K562 (cell line): ENCODE results near the gene RASSF6. TPM values are rescaled to one million over a fixed set of nuclear protein-coding genes. Genes with fewer than 3 reads are reported as not detected.

Experiments used
- ATAC-seq: fragments of 200-7000 bp; cut with Tn5 transposase; 3 replicates; pipeline ENCODE4 v1.9.1; 2020; ENCODE audit warnings: moderate library complexity
- BruUV-seq: library from RNA; stranded (reverse); fragments of 400-500 nt; replicated peaks from 2 replicates; lab custom pipeline; 2021; lab: Mats Ljungman, UMichigan
- CTCF ChIA-PET: fragments of 300-600 bp; formaldehyde crosslinking; extraction: SDS; loops from one replicate; lab custom pipeline; 2021; ENCODE audit warnings: low intra/inter-chr PET ratio; lab: Yijun Ruan, JAX
- POLR2A ChIA-PET: fragments of 300-600, 350-650 bp; sonication (Branson Sonifier 250); formaldehyde crosslinking; extraction: SDS; loops from one replicate; lab custom pipeline; 2021; ENCODE audit warnings: antibody characterized with exemption, inconsistent platforms; lab: Yijun Ruan, JAX
- DNase-seq, 4 experiments: peaks; one replicate each; pipeline versions ENCODE4 v3.0.0 to v3.0.0-alpha.2; 2011 to 2018; ENCODE audit warnings: low spot score in 3 of 4, mixed read lengths in 3 of 4; ENCODE audit errors: extremely low read depth in 1 of 4
- FAIRE-seq: peaks from 2 replicates; lab custom pipeline; 2011; peaks lifted over from hg19 to GRCh38; lab: Jason Lieb, UNC
- H2AFZ ChIP-seq: 2 replicates; pipeline ENCODE4 v1.6.0; 2011; ENCODE audit warnings: low read depth, low read length, control low read depth, inconsistent platforms
- H3K27ac ChIP-seq: fragments of 200-600 bp; 3 replicates; pipeline ENCODE4 v1.8.0; 2011; ENCODE audit warnings: low read depth, mild to moderate bottlenecking, control low read depth, inconsistent platforms, low read length, moderate library complexity, mixed read lengths; ENCODE audit errors: extremely low read depth
- H3K27me3 ChIP-seq, 2 experiments: fragments of 300-600 bp in 1 of 2; 2 replicates in 1 of 2; 3 replicates in 1 of 2; pipeline versions ENCODE4 v1.6.0 to v1.8.0; 2011; ENCODE audit warnings: inconsistent platforms in 2 of 2, low read length in 2 of 2, mild to moderate bottlenecking in 1 of 2, mixed read lengths in 1 of 2, moderate library complexity in 1 of 2; ENCODE audit not compliant: control insufficient read depth in 2 of 2, insufficient read depth in 2 of 2
- H3K36me3 ChIP-seq: fragments of 300-600 bp; 3 replicates; pipeline ENCODE4 v1.8.0; 2011; ENCODE audit warnings: mild to moderate bottlenecking, low read length, inconsistent platforms; ENCODE audit not compliant: control insufficient read depth, insufficient read depth
- H3K4me1 ChIP-seq, 2 experiments: fragments of 200-600 bp in 1 of 2; replicated peaks in 1 of 2; 2 replicates in 1 of 2; 3 replicates in 1 of 2; pipeline versions ENCODE4 v1.5.1 to v1.8.0; 2011; ENCODE audit warnings: inconsistent platforms in 2 of 2, low read length in 2 of 2, mild to moderate bottlenecking in 1 of 2, mixed read lengths in 1 of 2, moderate library complexity in 1 of 2; ENCODE audit not compliant: control insufficient read depth in 2 of 2, insufficient read depth in 2 of 2
- H3K4me2 ChIP-seq: 2 replicates; pipeline ENCODE4 v1.6.1; 2011; ENCODE audit warnings: low read length, control low read depth, inconsistent platforms, mixed read lengths; ENCODE audit not compliant: insufficient read depth
- H3K4me3 ChIP-seq: fragments of 200-600 bp; sonication (generic), shearing (Covaris generic); 2 replicates; pipeline ENCODE4 v1.5.1; 2016; ENCODE audit warnings: control low read depth, inconsistent platforms
- H3K79me2 ChIP-seq: fragments of 200-600 bp; 3 replicates; pipeline ENCODE4 v1.8.0; 2011; ENCODE audit warnings: low read length, inconsistent platforms; ENCODE audit not compliant: control insufficient read depth, insufficient read depth
- H3K9ac ChIP-seq, 2 experiments: 2 replicates each; pipeline versions ENCODE4 v1.6.0 to v1.6.1; 2011; ENCODE audit warnings: low read depth in 2 of 2, low read length in 2 of 2, control low read depth in 1 of 2, inconsistent platforms in 1 of 2, mild to moderate bottlenecking in 1 of 2, mixed read lengths in 1 of 2; ENCODE audit not compliant: insufficient read depth in 1 of 2
- H3K9me1 ChIP-seq: one replicate; pipeline ENCODE4 v1.6.0; 2011; ENCODE audit warnings: inconsistent platforms, mild to moderate bottlenecking, low read length, moderate library complexity; ENCODE audit not compliant: control insufficient read depth, insufficient read depth
- H3K9me3 ChIP-seq: replicated peaks from 2 replicates; pipeline ENCODE4 v1.5.1; 2011; ENCODE audit warnings: low read depth, low read length, inconsistent platforms; ENCODE audit not compliant: control insufficient read depth, insufficient read depth
- H4K20me1 ChIP-seq: replicated peaks from 2 replicates; pipeline ENCODE4 v1.6.1; 2011; ENCODE audit warnings: low read length, inconsistent platforms, mixed read lengths; ENCODE audit not compliant: control insufficient read depth, insufficient read depth
- BCOR ChIP-seq: fragments of 450-650 bp; IDR thresholded peaks from 2 replicates; pipeline ENCODE4 v1.6.1; 2016
- WGBS: fragments of 100-300 bp; shearing (Covaris generic); methylation state at CpG from one replicate; pipeline ENCODE4 v1.1.6; 2016; ENCODE audit warnings: low coverage, mixed read lengths; ENCODE audit not compliant: insufficient coverage; ENCODE audit errors: missing lambda C conversion rate; 5-methylcytosine and 5-hydroxymethylcytosine counted together
- in situ Hi-C: fragments of 300-500 bp; cut with MboI; formaldehyde crosslinking; loops from 4 replicates; pipeline ENCODE4 v1.15.0; 2018; ENCODE audit warnings: inconsistent platforms, mixed read lengths
- intact Hi-C: fragments of 100-400 bp; cut with micrococcal nuclease; formaldehyde crosslinking; loops from 2 replicates; pipeline ENCODE4 v1.14.2; 2022
- polyA plus RNA-seq, 8 experiments: library from polyadenylated mRNA; depleted of rRNA in 4 of 8; stranded (reverse) in 5 of 8; unstranded in 3 of 8; fragments of >200 nt; fragmentation: Nextera tagmentation in 2 of 8; fragmentation: Illumina TruSeq in 1 of 8; extraction: Ambion mirVana in 2 of 8; extraction: Trizol in 1 of 8; gene quantifications; 2 replicates each; pipeline versions ENCODE4 v1.2.1 to v1.2.3, GENCODE V29; 2011 to 2014; ENCODE audit warnings: inconsistent platforms in 1 of 8, missing spikeins in 1 of 8
- total RNA-seq, 7 experiments: library from RNA; depleted of rRNA in 6 of 7; stranded (reverse); fragments of >200 nt in 6 of 7; fragmentation: Illumina TruSeq in 2 of 7; extraction: Trizol in 2 of 7; gene quantifications; 2 replicates each; pipeline versions ENCODE4 v1.2.1 to v1.2.3, GENCODE V29; 2011 to 2021; ENCODE audit warnings: low replicate concordance in 1 of 7
- TF ChIP-seq, protein P1 (sequence below): fragments of 450-650 bp; formaldehyde crosslinking; conservative IDR thresholded peaks from 2 replicates; pipeline ENCODE4 v1.4.0; 2022; ENCODE audit warnings: mild to moderate bottlenecking, missing genetic modification characterization

Gene RASSF6
- total and polyA plus RNA-seq, 9 of the 15 experiments (the other 6 are each of a cell fraction or from before 2014, with no cell fraction given), result under 0.01 to 0.25 (median 0.06) TPM; not detected in 1

DNA sequence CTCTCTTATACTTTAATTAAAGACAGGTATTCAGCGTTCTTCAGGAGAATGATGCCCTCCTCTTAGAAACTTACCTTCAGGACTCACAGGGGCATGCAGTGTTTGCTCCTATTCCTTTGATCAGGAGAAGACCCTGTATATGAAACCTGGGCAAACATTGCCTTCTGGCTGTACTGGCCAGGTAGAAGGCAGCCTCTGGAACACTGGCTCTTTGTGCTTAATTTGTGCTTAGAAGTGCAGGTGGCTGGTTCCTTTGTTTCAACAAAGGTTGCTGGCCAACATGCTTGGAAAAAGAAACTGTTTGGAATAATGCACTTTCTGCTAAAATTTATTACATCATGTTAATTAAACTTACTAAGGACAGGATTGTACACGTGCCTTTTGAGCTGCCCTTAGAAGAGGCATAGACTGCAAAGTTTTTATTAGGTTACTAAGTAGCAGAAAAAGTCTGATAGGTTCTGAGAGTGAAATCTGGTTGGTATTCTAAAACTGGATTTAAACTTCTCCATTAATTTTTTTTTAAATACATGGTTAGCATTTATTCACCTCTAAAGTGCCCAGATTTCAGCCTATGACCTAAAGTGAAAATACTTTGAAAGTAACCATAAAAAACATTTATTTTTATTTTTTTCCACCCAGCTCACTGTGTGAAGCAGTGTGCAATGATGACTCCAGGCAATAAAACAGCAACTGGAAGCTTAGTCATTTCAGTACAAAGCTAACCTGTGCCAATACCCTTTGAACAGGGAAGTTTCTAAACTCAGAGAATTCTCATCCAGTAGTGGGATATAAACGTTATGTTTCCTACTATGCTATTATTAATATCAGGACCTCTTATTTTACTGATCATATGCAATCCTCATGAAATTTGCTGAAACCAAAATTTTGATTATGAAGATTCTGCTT lies 11.3 kb downstream of the RASSF6 start:
- no peaks in the 10 kb centered on the region for H3K9me1 ChIP-seq
- CTCF ChIA-PET, result no interaction called here
- no peak overlapping the region for H2AFZ ChIP-seq
- POLR2A ChIA-PET, result interaction anchor here (0.7 kb wide), 1 partner anchor 19 kb away, joined by 3 read pairs; no protein-coding TSS in a partner anchor
- 0% methylated on average over 3 of the region's 3 CpGs for WGBS
- H3K9ac ChIP-seq, result no peak overlapping the region
- no peaks in the 10 kb centered on the region for H3K36me3 ChIP-seq
- H3K4me3 ChIP-seq, result no peak overlapping the region
- intact Hi-C loops, result no loop called here
- peaks cover 0 to 4% of the 10 kb centered on the region in 2 experiments; a peak in 1 of 5 replicates for H3K27me3 ChIP-seq
- TF ChIP-seq, protein P1, sequence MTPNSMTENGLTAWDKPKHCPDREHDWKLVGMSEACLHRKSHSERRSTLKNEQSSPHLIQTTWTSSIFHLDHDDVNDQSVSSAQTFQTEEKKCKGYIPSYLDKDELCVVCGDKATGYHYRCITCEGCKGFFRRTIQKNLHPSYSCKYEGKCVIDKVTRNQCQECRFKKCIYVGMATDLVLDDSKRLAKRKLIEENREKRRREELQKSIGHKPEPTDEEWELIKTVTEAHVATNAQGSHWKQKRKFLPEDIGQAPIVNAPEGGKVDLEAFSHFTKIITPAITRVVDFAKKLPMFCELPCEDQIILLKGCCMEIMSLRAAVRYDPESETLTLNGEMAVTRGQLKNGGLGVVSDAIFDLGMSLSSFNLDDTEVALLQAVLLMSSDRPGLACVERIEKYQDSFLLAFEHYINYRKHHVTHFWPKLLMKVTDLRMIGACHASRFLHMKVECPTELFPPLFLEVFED, result no peak
- TF ChIP-seq BCOR, result no peak
- H3K27ac ChIP-seq, result no peak overlapping the region
- H3K4me1 ChIP-seq, result no peaks in the 10 kb centered on the region
- no peak for ATAC-seq
- no TSS peak for BruUV-seq
- FAIRE-seq, result no peak
- in situ Hi-C loops, result no loop called here
- no peaks in the 10 kb centered on the region for H4K20me1 ChIP-seq
- H3K79me2 ChIP-seq, result no peaks in the 10 kb centered on the region
- no peak for DNase-seq
- no peaks in the 10 kb centered on the region for H3K9me3 ChIP-seq
- H3K4me2 ChIP-seq, result no peak overlapping the region
